Epithelial cell of umbilical artery (primary cell): Measurements from ENCODE around the gene ISOC1. TPM values are rescaled to one million over a fixed set of nuclear protein-coding genes. Genes with fewer than 3 reads are reported as not detected.

ENCODE experiments used
- total RNA-seq: library from RNA; depleted of rRNA; stranded (reverse); fragments of >200 nt; gene quantifications from 2 replicates; pipeline ENCODE4 v1.2.3, GENCODE V29; 2014

ISOC1 gene
- 18.5 and 28.0 TPM in 2 replicates for total RNA-seq

DNA sequence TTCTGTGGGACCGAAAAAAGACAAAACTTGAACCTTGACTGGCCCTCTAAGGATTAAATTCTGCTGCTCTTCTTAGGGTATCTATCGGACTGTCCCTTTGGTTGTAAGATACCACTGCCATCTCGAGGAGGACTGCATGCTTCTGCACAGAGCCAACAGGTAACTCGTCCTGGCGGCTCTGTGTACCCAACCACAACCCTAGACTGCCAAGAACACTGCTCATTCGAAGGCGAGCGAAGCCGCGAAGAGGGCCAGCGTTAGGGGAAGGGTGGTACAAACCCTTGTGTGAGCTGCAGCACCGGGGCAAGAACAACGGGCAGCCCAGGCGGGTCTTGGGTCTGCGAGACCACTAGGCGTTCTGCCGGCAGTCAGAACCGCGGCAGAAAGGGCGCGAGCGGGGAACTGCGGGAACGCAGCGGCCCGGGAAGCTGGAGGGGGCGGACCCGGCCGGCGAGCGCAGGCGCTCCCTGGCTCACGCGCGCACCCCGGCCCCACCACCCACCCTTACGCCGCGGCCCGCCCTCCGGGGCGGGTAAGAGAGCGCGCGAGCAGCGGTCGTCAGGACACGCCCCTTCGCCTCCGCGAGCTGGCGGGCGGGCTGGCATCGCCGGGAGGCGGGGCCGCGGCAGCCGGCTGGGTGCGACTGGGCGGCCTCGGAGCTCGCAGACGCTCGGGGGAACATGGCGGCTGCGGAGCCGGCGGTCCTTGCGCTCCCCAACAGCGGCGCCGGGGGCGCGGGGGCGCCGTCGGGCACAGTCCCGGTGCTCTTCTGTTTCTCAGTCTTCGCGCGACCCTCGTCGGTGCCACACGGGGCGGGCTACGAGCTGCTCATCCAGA is at the start of gene ISOC1:
Gene ISOC1, plus strand, starts transcription at position 663 of the 837 bp plus-strand sequence. Its CDS starts 18 bp downstream, at position 681.

Other genes starting within 250 kb of the ISOC1 start
- gene SLC27A6, start 129.3 kb upstream of the ISOC1 start, total RNA-seq = under 0.01 TPM in 1 of 2 replicates, not detected in the other